CD8-positive, alpha-beta memory T cell (primary cell): ENCODE results near the gene IPO9. TPM values are rescaled to one million over a fixed set of nuclear protein-coding genes. Genes with fewer than 3 reads are reported as not detected.

ENCODE experiments used
- CTCF ChIA-PET: fragments of 350-600 bp; sonication (Branson Sonifier 250); formaldehyde crosslinking; loops from one replicate; lab custom pipeline; 2021; ENCODE audit warnings: antibody characterized with exemption; lab: Charles Lee
- POLR2A ChIA-PET: fragments of 350-600 bp; sonication (Branson Sonifier 250); formaldehyde crosslinking; loops from one replicate; lab custom pipeline; 2021; ENCODE audit warnings: antibody characterized with exemption; lab: Charles Lee
- DNase-seq, 5 donors: peaks; one replicate each; pipeline versions ENCODE4 v3.0.0 to v3.0.0-alpha.2; 2020 to 2022; ENCODE audit warnings: mixed read lengths in 1 of 5
- H3K27ac ChIP-seq: one replicate; pipeline ENCODE4 v1.7.0; 2013; ENCODE audit warnings: low read depth, mild to moderate bottlenecking, low read length, moderate library complexity
- H3K27me3 ChIP-seq: 2 replicates; pipeline ENCODE4 v1.7.0; 2013; ENCODE audit warnings: low read length, mild to moderate bottlenecking; ENCODE audit not compliant: insufficient read depth, poor library complexity, severe bottlenecking
- H3K36me3 ChIP-seq: 2 replicates; pipeline ENCODE4 v1.7.0; 2013; ENCODE audit warnings: mild to moderate bottlenecking, low read length, moderate library complexity; ENCODE audit not compliant: insufficient read depth
- H3K4me1 ChIP-seq: 2 replicates; pipeline ENCODE4 v1.7.0; 2013; ENCODE audit warnings: mild to moderate bottlenecking, low read length, moderate library complexity; ENCODE audit not compliant: insufficient read depth
- H3K4me3 ChIP-seq: 2 replicates; pipeline ENCODE4 v1.7.0; 2013; ENCODE audit warnings: mild to moderate bottlenecking, low read length
- H3K9me3 ChIP-seq: 2 replicates; pipeline ENCODE4 v1.7.0; 2013; ENCODE audit warnings: mild to moderate bottlenecking, low read length
- H3K27ac Mint-ChIP-seq, 8 donors: one replicate each; pipeline ENCODE4 v1.8.0; 2020 to 2021; ENCODE audit warnings: mixed read lengths in 8 of 8, mild to moderate bottlenecking in 6 of 8, inconsistent platforms in 3 of 8, moderate library complexity in 3 of 8
- H3K27me3 Mint-ChIP-seq, 2 donors: one replicate each; pipeline ENCODE4 v1.8.0; 2020 to 2021; ENCODE audit warnings: mixed read lengths in 2 of 2, mild to moderate bottlenecking in 1 of 2, moderate library complexity in 1 of 2
- H3K36me3 Mint-ChIP-seq, 3 donors: one replicate each; pipeline ENCODE4 v1.8.0; 2020 to 2021; ENCODE audit warnings: mixed read lengths in 3 of 3, inconsistent platforms in 1 of 3, mild to moderate bottlenecking in 1 of 3
- H3K4me1 Mint-ChIP-seq, 3 donors: one replicate each; pipeline ENCODE4 v1.8.0; 2020 to 2021; ENCODE audit warnings: mixed read lengths in 3 of 3, inconsistent platforms in 1 of 3, mild to moderate bottlenecking in 1 of 3
- H3K4me3 Mint-ChIP-seq, 7 donors: one replicate each; pipeline ENCODE4 v1.8.0; 2020 to 2021; ENCODE audit warnings: mixed read lengths in 7 of 7, mild to moderate bottlenecking in 6 of 7, moderate library complexity in 4 of 7, inconsistent platforms in 2 of 7
- H3K9me3 Mint-ChIP-seq, 5 donors: one replicate each; pipeline ENCODE4 v1.8.0; 2020 to 2022; ENCODE audit warnings: mixed read lengths in 5 of 5, mild to moderate bottlenecking in 3 of 5, moderate library complexity in 2 of 5, inconsistent platforms in 1 of 5
- polyA plus RNA-seq: library from polyadenylated mRNA; unstranded; fragments of 300-500 nt; fragmentation: Illumina TruSeq; gene quantifications from one replicate; pipeline ENCODE4 v1.2.3, GENCODE V29; 2021
- total RNA-seq, 2 experiments: library from RNA; stranded (reverse); gene quantifications; one replicate each; pipeline ENCODE4 v1.2.3, GENCODE V29; 2021

Gene IPO9
- total and polyA plus RNA-seq, 3 experiments from 2014 or later: 27.8 to 71.2 (median 65.2) TPM

DNA sequence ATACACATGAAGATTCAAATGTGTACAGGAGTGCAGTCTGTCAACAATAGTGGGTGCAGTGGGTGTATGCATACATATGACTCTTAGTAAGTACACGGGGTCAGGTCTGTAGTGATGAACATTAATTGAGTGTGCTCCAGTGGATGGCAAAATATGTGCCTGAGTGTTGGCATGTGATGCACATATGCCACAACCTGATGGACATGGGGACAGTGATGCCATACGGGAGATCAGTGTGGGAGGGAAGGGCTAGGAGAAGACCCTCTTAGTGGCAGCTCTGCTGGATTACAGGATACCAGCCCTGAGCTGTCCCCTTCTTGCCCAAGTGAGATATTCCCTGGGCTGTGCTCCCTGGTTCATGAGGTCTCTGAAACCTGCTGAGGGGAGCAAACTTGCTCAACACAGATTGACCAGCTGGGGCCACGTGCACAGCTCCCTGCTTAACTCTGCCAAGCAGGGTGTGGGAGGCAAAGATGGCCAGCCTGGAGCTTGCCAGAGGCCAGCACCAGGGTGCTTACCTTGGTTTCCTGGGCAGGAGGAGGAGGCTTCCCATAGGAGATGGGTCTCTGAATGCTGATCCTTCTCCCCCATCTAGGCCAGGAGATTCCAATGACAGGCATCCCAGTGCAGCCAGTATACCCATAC, 62.0 kb downstream of the IPO9 start:
- H3K4me1 Mint-ChIP-seq: peaks cover 5 to 12% (median 7%) of the 10 kb centered on the region in 3 donors

DNA sequence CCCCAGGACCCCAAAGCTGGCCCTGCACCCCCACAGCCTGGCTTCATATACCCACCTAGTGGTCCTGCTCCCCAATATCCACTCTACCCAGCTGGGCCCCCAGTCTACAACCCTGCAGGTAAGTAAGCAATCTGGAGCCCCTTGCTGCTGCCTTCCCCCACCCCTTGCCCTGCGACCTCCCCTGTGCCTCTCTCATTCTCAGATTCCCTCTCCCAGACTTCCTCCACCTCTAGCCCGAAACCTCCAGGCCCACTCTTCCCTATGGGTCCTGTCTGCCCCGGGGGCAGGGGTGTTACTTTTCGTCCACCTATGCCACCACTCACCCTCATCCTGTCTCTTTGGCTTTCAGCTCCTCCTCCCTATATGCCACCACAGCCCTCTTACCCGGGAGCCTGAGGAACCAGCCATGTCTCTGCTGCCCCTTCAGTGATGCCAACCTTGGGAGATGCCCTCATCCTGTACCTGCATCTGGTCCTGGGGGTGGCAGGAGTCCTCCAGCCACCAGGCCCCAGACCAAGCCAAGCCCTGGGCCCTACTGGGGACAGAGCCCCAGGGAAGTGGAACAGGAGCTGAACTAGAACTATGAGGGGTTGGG, 62.6 kb downstream of the IPO9 start:
- H3K27ac ChIP-seq: no peak overlapping the region
- no peak for DNase-seq
- ChIA-PET POLR2A (no interaction called here), CTCF (interaction anchor here (1.2 to 1.5 kb wide), 2 partner anchors 80 to 82 kb away, joined by 3 read pairs; no protein-coding TSS in a partner anchor)
- H3K36me3 Mint-ChIP-seq: peaks cover 0 to 7% (median 0%) of the 10 kb centered on the region in 3 donors
- H3K27me3 Mint-ChIP-seq: peaks cover 49 to 60% of the 10 kb centered on the region in 2 donors
- H3K4me1 Mint-ChIP-seq: peaks cover 9 to 17% (median 11%) of the 10 kb centered on the region in 3 donors
- H3K9me3 Mint-ChIP-seq: no peaks in the 10 kb centered on the region
- no peak overlapping the region for H3K4me3 ChIP-seq
- H3K4me3 Mint-ChIP-seq: no peak overlapping the region
- H3K27me3 ChIP-seq: peaks cover 33% of the 10 kb centered on the region
- H3K9me3 ChIP-seq: no peaks in the 10 kb centered on the region
- no peaks in the 10 kb centered on the region for H3K36me3 ChIP-seq
- peaks cover 14% of the 10 kb centered on the region for H3K4me1 ChIP-seq
- H3K27ac Mint-ChIP-seq: no peak overlapping the region

More for the DNA sequence above, 62.0 kb downstream of the IPO9 start:
- CTCF ChIA-PET: interaction anchor here (1.2 to 1.5 kb wide), 2 partner anchors 80 to 83 kb away, joined by 3 read pairs; no protein-coding TSS in a partner anchor
- Mint-ChIP-seq H3K27ac (no peak overlapping the region), H3K27me3 (peaks cover 49 to 61% of the 10 kb centered on the region in 2 donors), H3K9me3 (no peaks in the 10 kb centered on the region), H3K36me3 (peaks cover 0 to 7% (median 0%) of the 10 kb centered on the region in 3 donors), H3K4me3 (no peak overlapping the region)
- Histone ChIP-seq H3K27me3 (peaks cover 33% of the 10 kb centered on the region), H3K4me1 (peaks cover 9% of the 10 kb centered on the region), H3K9me3 (no peaks in the 10 kb centered on the region), H3K27ac (no peak overlapping the region), H3K4me3 (no peak overlapping the region), H3K36me3 (no peaks in the 10 kb centered on the region)
- DNase-seq: no peak
- POLR2A ChIA-PET: no interaction called here

DNA sequence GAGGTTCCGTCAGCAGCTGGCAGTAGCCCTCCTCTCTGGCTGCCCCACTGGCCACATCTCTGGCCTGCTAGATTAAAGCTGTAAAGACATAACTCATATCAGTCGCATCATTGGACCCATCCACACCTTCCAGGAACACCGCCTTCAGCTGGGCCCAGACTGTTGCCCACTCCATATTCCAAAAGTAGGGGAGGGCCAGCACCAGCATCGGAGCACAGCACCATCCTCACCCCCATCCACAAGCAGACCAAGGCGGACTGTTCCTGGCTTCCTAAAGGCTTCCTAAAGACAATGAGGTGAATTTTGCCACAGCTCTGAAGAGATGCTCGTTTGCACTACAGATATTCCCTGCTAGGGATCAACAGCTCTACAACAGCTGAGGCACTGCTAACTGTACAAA, 63.3 kb downstream of the IPO9 start:
- Mint-ChIP-seq H3K4me1 (peaks cover 9 to 17% (median 11%) of the 10 kb centered on the region in 3 donors), H3K9me3 (no peaks in the 10 kb centered on the region), H3K4me3 (no peak overlapping the region), H3K27ac (peak overlapping the region in 1 of 8 donors; percentile 43), H3K36me3 (peaks cover 0 to 7% (median 0%) of the 10 kb centered on the region in 3 donors), H3K27me3 (peaks cover 45 to 53% of the 10 kb centered on the region in 2 donors)
- Histone ChIP-seq H3K4me1 (peaks cover 14% of the 10 kb centered on the region), H3K36me3 (no peaks in the 10 kb centered on the region), H3K27me3 (peaks cover 33% of the 10 kb centered on the region), H3K9me3 (no peaks in the 10 kb centered on the region), H3K4me3 (no peak overlapping the region), H3K27ac (no peak overlapping the region)
- POLR2A ChIA-PET: no interaction called here
- CTCF ChIA-PET: interaction anchor here (1.5 kb wide), 1 partner anchor 79 kb away, joined by 3 read pairs; no protein-coding TSS in a partner anchor
- DNase-seq: no peak

DNA sequence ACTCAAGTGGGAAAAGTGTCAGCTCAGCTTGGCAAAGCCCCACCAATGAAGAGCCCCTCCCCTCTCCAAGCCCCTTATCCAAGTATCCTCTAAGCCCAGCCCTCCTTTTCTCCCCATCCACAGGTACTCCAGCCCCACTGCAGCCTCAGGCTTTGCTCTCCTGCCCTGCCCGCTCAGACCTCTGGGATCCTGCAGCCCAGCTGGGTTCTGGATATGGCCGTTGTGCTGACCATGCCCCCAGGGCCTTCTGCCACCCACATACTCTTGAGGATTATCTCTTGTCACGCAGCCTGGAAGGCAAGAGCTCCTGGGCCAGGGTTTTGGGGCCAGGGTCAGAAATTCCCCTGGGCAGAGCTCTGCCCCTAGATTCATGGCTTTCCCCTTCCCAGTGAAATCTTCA, 64.5 kb downstream of the IPO9 start:
- Mint-ChIP-seq H3K9me3 (no peaks in the 10 kb centered on the region), H3K27ac (no peak overlapping the region), H3K36me3 (peaks cover 0 to 7% (median 0%) of the 10 kb centered on the region in 3 donors), H3K27me3 (peaks cover 37 to 43% of the 10 kb centered on the region in 2 donors), H3K4me3 (no peak overlapping the region), H3K4me1 (peaks cover 9 to 12% (median 11%) of the 10 kb centered on the region in 3 donors)
- H3K4me1 ChIP-seq: peaks cover 14% of the 10 kb centered on the region
- no peaks in the 10 kb centered on the region for H3K9me3 ChIP-seq
- ChIA-PET POLR2A (interaction anchor here (0.7 kb wide), 1 partner anchor 11 kb away, joined by 3 read pairs; no protein-coding TSS in a partner anchor), CTCF (interaction anchor here (1.0 to 3.6 kb wide), 4 partner anchors 11 to 89 kb away, joined by 3 to 45 read pairs (median 4); partner anchors contain the start of gene RNPEP)
- H3K4me3 ChIP-seq: no peak overlapping the region
- no peaks in the 10 kb centered on the region for H3K36me3 ChIP-seq
- no peak for DNase-seq
- no peak overlapping the region for H3K27ac ChIP-seq
- H3K27me3 ChIP-seq: peaks cover 24% of the 10 kb centered on the region

DNA sequence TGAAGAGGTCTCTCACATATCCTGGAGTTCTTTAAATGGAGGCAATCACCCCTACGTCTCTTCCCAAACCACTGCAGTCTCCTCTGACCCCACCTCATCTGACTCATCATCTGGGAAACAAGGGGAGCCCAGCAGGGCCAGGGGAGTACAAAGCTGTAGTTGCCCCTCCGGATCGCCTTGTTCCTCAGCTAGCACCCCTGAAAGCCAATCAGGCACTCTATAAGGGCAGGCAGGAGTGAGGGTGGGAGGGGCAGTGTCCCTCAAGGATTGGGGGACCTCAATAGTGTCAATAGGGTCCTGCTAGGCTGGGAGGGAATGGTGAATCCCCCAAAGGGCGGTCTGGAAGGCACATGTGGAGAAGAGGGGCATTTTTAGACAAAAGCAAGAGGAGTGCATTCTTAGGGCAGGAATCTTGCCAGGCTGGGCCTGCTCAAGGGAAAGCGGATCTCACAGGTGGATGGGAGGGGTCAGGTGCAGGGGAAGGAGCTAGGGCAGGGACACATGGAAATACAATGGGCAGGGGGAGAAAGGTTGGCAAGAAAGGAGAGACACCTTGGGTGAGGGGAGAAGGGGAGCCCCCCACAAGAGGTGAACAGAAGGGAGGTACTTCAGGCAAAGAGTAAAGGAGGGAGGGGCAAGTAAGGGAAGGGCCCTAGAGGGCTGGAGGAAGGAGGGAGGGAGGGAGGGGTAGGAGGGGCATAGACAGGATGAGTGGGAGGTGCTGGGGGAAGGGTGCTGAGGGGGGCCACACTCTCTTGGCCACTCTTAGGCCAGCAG, 65.6 kb downstream of the IPO9 start:
- Histone ChIP-seq H3K4me1 (peaks cover 8% of the 10 kb centered on the region), H3K9me3 (no peaks in the 10 kb centered on the region), H3K36me3 (no peaks in the 10 kb centered on the region), H3K4me3 (no peak overlapping the region), H3K27ac (no peak overlapping the region), H3K27me3 (peaks cover 16% of the 10 kb centered on the region)
- ChIA-PET CTCF (interaction anchor here (1.0 to 3.6 kb wide), 7 partner anchors 12 to 78 kb away, joined by 3 to 48 read pairs (median 7); no protein-coding TSS in a partner anchor), POLR2A (no interaction called here)
- Mint-ChIP-seq H3K4me1 (peaks cover 8 to 10% (median 9%) of the 10 kb centered on the region in 3 donors), H3K36me3 (peaks cover 0 to 7% (median 0%) of the 10 kb centered on the region in 3 donors), H3K4me3 (no peak overlapping the region), H3K27ac (peak overlapping the region in 1 of 8 donors; percentile 57), H3K27me3 (peaks cover 35 to 45% of the 10 kb centered on the region in 2 donors), H3K9me3 (no peaks in the 10 kb centered on the region)
- DNase-seq: no peak

DNA sequence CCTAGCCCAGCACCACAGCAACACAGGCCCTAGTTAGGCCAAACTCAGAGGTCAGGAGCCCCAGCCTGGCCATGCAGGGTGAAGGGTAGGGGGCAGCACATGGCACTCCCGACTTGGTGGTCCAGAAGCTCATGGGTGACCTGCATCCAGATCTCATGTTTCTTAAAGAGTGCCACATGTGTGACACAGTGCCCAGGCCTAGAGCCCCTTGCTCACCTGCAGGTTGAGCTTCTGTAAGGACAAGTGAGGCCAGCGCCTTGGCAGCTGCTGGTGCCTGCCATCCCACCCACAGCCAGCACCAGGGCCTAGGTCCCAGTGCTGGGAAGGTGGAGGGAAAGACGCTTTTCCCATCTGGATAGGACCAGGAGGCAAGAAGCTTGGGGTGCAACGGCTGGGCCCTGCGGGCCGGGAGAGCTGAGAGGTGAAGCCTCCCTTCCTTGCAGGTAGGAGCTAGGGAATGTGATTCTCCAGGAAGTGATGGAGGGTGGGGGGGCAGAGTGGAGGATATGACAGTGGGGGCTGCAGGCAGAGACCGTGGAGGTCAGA, 66.2 kb downstream of the IPO9 start:
- no peaks in the 10 kb centered on the region for H3K9me3 Mint-ChIP-seq
- no peaks in the 10 kb centered on the region for H3K36me3 ChIP-seq
- H3K4me1 ChIP-seq: peaks cover 5% of the 10 kb centered on the region
- H3K36me3 Mint-ChIP-seq: peaks cover 0 to 6% (median 0%) of the 10 kb centered on the region in 3 donors
- peaks cover 11% of the 10 kb centered on the region for H3K27me3 ChIP-seq
- peaks cover 5 to 8% (median 7%) of the 10 kb centered on the region in 3 donors for H3K4me1 Mint-ChIP-seq
- no peak for DNase-seq
- ChIA-PET CTCF (interaction anchor here (0.8 to 3.6 kb wide), 20 partner anchors 9 to 382 kb away, joined by 3 to 48 read pairs (median 8); partner anchors contain the start of gene RNPEP), POLR2A (interaction anchor here (0.6 kb wide), 1 partner anchor 80 kb away, joined by 3 read pairs; no protein-coding TSS in a partner anchor)
- H3K4me3 ChIP-seq: no peak overlapping the region
- H3K27me3 Mint-ChIP-seq: peaks cover 33 to 45% of the 10 kb centered on the region in 2 donors
- no peak overlapping the region for H3K27ac ChIP-seq
- no peak overlapping the region for H3K4me3 Mint-ChIP-seq
- peak overlapping the region in 1 of 8 donors; percentile 57 for H3K27ac Mint-ChIP-seq
- H3K9me3 ChIP-seq: no peaks in the 10 kb centered on the region
